GM18517 (cell line): ENCODE results near the gene CDH13.

ENCODE experiments used
- ATAC-seq: cut with Tn5 transposase; IDR thresholded peaks from one replicate; pipeline ENCODE4 v1.9.1; 2021; ENCODE audit warnings: mild to moderate bottlenecking, moderate library complexity; ENCODE audit not compliant: unreplicated experiment

The CDH13 gene

DNA sequence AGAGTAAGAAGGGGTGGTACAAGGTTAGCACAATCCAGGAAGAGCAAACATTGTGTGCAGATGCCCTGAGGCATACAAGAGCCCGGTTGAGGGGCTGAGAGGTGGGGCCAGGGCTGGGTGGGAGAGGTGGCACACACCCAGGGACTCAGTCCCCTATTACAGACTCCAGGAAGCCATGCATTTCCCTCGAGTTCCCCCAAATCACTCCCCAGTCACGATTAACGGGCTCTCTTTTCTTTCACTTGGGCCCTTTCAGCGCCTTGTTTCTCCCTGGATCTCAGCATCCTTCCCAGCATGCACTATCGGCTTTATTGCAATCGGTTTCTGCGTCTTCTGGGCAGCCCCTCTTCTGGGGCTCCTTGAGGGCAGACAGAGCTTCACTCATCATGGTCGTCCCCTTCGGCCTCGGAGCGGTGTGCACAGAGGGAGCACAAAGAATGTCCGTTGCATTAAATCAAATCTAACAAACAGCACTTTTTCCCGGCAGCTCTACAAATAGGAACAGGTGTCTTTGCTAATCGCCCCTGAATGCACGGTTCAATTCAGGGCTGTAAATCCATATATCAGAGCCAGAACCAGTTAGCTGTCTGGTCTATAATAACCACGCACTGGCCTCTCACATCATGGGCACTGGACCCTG lies 996.4 kb downstream of the CDH13 start:
- ATAC-seq, result no peak

DNA sequence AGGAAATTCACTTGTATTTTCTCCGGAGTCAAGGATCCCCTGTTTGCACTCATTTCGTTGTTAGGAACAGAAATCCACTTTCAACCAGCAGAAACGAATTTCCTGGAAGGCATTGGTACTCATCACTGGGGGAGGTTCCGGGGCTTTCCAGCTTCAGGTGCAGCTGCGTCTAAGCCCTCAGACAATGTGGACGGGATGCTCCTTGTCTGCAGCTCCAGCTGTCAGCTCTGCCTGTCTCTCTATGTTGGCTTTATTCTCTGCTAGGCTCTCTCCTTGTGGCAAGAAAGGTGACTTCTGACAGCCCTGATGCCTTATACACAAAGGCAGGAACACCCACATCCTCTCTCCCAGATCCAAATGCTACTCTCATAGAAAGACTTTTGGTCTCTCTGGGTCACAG lies 997.1 kb downstream of the CDH13 start:
- ATAC-seq, result no peak

GRCh38 chr16:83624429-83625120 lies 997.8 kb downstream of the CDH13 start:
- no peak for ATAC-seq

GRCh38 chr16:83626204-83626603 lies 999.4 kb downstream of the CDH13 start:
- ATAC-seq, result no peak

DNA sequence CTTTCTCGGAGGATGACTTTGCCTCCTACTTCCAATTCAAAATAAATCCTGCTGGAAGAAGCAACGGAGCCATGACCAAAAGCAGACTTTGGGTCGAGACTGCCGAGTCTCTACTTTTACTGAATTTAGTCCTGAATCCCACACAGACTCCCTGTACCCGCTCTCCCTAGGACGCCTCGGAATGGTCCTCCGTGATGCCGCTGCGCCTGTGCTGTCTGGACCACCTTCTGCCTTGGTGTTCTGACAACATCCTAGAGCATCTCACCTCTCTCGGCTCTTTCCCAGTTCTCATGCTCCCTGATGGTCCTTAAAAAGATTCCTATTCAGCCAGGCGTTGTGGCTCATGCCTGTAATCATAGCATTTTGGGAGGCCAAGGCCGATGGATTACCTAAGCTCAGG lies 999.9 kb downstream of the CDH13 start:
- ATAC-seq, result no peak

DNA sequence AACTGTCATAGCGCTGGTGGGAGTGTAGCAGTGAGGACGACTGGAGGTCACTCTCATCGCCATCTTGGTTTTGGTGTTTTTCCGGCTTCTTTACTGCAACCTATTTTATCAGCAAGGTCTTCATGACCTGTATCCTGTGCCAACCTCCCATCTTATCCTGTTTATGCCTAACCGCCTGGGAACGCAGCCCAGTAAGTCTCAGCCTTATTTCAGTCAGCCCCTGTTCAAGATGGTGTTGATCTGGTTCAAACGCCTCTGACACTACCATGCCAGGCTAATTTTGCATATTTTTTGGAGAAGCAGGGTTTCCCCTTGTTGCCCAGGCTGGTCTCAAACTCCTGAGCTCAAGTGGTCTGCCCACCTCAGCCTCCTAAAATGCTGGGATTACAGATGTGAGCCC lies 1001.2 kb downstream of the CDH13 start:
- ATAC-seq, result no peak

- no peak for ATAC-seq
Observed at GRCh38 chr16:83629426-83629825, 1002.7 kb downstream of the CDH13 start.

GRCh38 chr16:83629836-83630235 lies 1003.1 kb downstream of the CDH13 start:
- ATAC-seq, result no peak

DNA sequence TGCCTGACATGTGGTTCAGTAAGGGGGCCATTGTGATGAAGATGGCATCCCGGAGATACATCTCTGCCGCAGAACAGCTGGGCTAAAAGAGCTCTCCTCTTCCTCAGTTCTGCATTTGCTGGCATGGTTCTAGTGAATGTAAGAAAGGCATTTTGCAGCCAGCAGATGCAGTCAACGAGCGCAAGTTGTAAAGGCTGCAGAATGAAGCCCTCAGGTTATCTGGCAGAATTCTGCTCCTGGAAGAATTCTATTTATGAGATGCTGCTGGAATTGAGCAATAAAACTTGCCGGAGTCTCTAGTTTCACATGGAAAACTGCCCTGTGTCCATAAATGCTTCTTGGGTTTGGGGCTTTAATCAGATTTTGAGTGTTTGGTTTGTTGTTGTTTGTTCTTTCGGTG lies 1004.2 kb downstream of the CDH13 start:
- no peak for ATAC-seq

GRCh38 chr16:83633286-83633685 lies 1006.5 kb downstream of the CDH13 start:
- ATAC-seq, result no peak

DNA sequence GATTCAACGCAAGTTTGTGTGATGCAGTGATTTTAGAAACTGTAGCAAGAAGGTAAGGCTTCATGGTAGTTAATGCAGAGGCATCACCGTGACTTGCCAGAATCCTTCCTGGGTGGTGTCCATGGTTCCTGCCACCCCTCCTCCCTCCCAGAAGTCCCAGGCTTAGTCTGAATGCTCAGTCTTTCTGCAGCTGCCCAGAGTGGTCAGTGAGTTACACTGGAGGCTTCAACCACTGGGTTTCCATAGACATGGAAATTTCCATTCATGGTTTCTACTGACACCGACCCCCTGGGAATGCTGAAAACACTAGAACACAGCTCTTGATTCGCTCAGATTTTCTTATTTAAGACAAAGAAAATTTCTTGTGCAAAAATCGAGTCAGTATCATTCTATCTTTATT lies 1021.6 kb downstream of the CDH13 start:
- ATAC-seq, result no peak

DNA sequence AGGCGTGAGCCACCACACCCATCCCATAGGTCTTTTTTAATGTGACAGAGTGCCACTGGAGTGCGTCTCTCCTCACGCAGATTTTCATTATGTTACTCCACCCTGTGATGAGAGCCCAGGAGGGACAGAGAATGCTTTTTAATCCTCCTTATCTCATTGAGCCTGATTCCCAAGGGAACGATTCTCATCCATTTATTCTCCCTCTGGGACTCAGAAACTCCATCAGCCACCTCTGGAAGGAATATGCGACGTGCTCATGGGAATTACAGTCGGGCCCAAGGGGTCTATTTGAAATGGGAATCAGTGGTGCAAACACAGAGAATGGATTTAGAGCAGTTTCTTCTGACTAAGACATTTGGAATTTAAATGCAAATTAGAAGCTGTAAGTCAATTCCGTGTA lies 1025.1 kb downstream of the CDH13 start:
- no peak for ATAC-seq

DNA sequence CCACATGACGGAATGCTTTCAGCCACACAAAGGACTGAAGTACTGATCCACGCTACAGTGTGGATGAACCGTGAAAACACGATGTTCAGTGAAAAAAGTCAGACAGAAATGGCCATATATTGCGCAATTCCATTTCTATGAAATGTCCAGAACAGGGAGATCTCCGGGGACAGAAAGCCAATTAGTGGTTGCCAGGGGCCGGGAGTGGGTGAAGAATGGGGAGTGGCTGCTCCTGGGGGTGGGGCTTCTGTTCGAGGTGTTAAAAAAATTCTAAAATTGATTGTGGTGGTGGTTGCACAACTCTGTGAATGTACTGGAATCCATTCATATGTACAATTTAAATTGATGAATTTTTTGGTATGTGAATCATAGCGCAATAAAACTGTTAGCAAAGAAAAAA lies 1026.2 kb downstream of the CDH13 start:
- no peak for ATAC-seq

- ATAC-seq, result no peak
Observed at GRCh38 chr16:83653785-83654184, 1027.0 kb downstream of the CDH13 start.

GRCh38 chr16:83660282-83660681 lies 1033.5 kb downstream of the CDH13 start:
- no peak for ATAC-seq

DNA sequence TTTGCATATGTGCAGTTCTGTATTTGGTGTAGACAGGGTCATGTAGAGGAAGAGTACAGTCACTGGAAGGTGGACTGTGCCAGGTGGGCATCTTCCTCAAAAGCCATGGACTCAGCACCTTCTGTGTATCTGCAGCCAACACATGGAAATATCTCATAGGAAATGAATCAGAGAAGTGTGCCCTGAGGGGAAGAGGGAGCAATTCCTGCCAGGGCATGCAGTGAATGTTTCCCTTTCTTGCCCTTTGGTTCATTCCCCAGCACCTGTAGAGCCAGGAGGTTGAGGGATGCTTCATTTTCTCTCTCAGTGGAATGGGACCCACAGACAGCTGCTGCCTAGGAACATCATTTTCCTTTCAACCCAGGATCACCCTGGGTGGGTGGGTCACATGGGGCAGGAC lies 1034.9 kb downstream of the CDH13 start:
- ATAC-seq, result no peak

DNA sequence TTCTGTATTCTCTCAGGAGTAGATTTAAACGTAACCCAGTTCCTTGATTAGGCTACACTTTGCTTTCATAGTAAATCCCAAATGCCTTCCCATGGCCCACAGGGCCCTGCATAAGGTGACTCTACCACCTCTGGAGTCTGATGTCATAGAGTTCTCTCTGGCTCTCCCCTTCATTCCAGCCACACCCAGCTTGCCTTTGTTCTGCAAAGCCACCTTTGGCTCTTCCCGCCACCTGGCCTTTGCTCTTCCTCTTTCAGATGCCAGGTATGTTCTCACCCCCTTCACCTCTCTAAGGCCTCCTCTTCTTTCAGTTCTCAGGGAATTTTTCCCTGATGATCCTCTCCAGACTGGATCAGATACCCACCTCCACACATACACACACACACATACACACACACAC lies 1039.7 kb downstream of the CDH13 start:
- no peak for ATAC-seq

GRCh38 chr16:83669456-83669855 lies 1042.7 kb downstream of the CDH13 start:
- no peak for ATAC-seq

GRCh38 chr16:83674931-83675535 lies 1048.3 kb downstream of the CDH13 start:
- no peak for ATAC-seq

- no peak for ATAC-seq
Observed at GRCh38 chr16:83676086-83676485, 1049.3 kb downstream of the CDH13 start.

GRCh38 chr16:83680980-83681379 lies 1054.2 kb downstream of the CDH13 start:
- no peak for ATAC-seq

DNA sequence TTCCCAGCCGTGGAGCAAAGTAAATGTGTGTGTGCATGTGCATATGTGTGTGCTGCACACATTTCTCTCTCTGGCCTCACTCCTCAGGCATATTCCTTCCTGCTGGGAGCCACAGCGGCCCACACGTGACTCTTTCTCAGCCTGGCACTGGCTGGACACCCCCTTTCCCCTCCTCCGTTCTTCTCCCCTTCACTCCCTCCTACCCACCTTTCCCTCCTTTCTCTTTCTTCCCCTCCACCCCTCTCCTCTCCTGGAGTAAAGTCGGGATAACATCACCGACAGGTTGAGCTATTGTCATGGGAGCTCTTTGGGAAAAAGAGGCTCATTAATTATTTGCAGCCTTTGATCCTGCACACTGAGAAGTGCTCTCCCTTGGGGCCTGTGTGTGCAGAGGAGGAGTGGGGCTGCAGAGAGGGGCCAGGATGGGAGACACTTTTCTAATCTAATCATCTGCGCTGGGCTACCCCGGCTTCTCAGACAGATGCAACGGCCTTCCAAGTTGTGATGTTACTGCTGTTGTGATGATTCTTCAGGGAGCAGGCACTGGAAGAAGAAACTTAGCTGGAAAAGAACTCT lies 1054.7 kb downstream of the CDH13 start:
- ATAC-seq, result no peak
